Measurements from ENCODE around the gene ZNF343. TPM values are rescaled to one million over a fixed set of nuclear protein-coding genes. Genes with fewer than 3 reads are reported as not detected.

ZNF343 gene
- total RNA-seq, 1 experiment from 2014 or later = 3.4 TPM

DNA sequence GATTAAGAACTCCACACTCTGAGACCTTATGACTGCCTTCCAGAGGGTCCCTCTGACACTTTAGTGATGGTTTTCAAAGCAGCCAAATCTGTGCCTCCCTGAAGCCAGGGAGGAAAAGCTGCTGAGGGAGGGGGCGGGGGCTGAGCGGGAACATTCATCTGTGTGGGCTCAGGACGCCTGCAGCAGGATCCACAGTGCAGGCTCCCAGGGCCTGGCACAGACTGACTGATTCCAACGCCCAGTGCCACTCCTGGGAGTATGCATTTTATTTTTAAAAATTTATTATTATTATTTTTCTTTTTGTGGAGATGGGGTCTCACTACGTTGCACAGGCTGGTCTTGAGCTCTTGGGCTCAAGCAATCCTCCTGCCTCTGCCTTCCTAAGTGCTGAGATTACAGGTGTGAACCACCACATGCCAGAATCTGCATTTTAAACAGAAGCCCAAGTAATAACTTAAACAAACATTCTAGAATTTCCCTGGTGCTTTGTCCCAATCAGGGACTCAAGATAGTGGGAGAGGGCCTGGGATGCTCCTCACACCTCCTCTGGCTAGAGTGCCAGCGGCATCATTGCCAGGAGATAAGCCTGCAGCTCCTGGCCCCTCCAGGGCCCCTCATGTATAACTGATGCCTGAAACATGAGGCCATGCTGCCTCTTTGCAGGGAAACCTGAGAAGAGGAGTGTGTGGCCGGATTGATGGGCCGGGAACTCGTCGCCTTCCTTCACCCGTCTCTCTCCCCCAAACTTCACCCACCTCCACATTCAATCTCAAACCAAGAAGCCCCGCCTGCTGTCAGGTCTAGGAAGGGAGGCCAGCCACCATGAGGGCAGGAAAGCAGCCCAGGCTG, 27.2 kb upstream of the ZNF343 start:
- Histone ChIP-seq H3K9me3 (ENCODE audit: control insufficient read depth, low read depth, low read length) (no peaks in the 10 kb centered on the region), H3K23me2 (ENCODE audit: insufficient read length, low read depth, low read length, poor library complexity, severe bottlenecking) (no peaks in the 10 kb centered on the region), H2BK15ac (ENCODE audit: low read depth, low read length) (no peak overlapping the region), H3K4me2 (ENCODE audit: insufficient read depth, insufficient read length, low read length) (no peak overlapping the region), H4K20me1 (ENCODE audit: control insufficient read depth, insufficient read depth, insufficient read length) (no peaks in the 10 kb centered on the region), H3T11ph (ENCODE audit: low read length) (no peak overlapping the region), H2AK5ac (ENCODE audit: insufficient read length, low read length) (no peak overlapping the region), H2BK12ac (ENCODE audit: insufficient read length, low read depth, low read length) (no peak overlapping the region), H3K27me3 (ENCODE audit: insufficient read depth, low read length) (no peaks in the 10 kb centered on the region), H3K23ac (ENCODE audit: insufficient read length, low read depth, low read length) (no peak overlapping the region), H3K9ac (ENCODE audit: extremely low read depth, insufficient read length, low read length) (no peak overlapping the region), H3K4ac (ENCODE audit: low read depth, low read length) (no peak overlapping the region), H2AFZ (ENCODE audit: low read length) (no peak overlapping the region), H3K56ac (ENCODE audit: insufficient read length, low read depth, low read length) (no peak overlapping the region), H2BK5ac (ENCODE audit: insufficient read length, low read length) (no peak overlapping the region), H3K4me1 (ENCODE audit: insufficient read depth, low read length) (no peaks in the 10 kb centered on the region), H4K91ac (ENCODE audit: insufficient read length, low read depth, low read length) (no peak overlapping the region), H3K79me2 (ENCODE audit: insufficient read depth, low read length) (no peaks in the 10 kb centered on the region), H4K5ac (ENCODE audit: insufficient read length, low read depth, low read length) (no peak overlapping the region), H3K79me1 (ENCODE audit: insufficient read depth, low read depth, low read length, poor library complexity, severe bottlenecking) (no peaks in the 10 kb centered on the region), H4K8ac (replicated peaks; ENCODE audit: insufficient read length, low read depth, low read length) (no peak overlapping the region), H3K18ac (ENCODE audit: insufficient read length, low read depth, low read length) (no peak overlapping the region), H2BK120ac (ENCODE audit: low read depth, low read length, poor library complexity, severe bottlenecking) (no peak overlapping the region), H3K14ac (ENCODE audit: insufficient read depth, low read length) (no peak overlapping the region), H3K27ac (ENCODE audit: insufficient read length, low read depth, low read length) (no peak overlapping the region), H2BK20ac (ENCODE audit: low read depth, low read length, poor library complexity, severe bottlenecking) (no peak overlapping the region)
- DNase-seq = no peak
- H3K27ac Mint-ChIP-seq = no peak overlapping the region
- no peaks in the 10 kb centered on the region for H3K9me3 Mint-ChIP-seq
- no peak overlapping the region for H3K4me3 Mint-ChIP-seq
- H3K27me3 Mint-ChIP-seq (ENCODE audit: low read depth) = peaks cover 79% of the 10 kb centered on the region
- TF ChIP-seq, protein P1, sequence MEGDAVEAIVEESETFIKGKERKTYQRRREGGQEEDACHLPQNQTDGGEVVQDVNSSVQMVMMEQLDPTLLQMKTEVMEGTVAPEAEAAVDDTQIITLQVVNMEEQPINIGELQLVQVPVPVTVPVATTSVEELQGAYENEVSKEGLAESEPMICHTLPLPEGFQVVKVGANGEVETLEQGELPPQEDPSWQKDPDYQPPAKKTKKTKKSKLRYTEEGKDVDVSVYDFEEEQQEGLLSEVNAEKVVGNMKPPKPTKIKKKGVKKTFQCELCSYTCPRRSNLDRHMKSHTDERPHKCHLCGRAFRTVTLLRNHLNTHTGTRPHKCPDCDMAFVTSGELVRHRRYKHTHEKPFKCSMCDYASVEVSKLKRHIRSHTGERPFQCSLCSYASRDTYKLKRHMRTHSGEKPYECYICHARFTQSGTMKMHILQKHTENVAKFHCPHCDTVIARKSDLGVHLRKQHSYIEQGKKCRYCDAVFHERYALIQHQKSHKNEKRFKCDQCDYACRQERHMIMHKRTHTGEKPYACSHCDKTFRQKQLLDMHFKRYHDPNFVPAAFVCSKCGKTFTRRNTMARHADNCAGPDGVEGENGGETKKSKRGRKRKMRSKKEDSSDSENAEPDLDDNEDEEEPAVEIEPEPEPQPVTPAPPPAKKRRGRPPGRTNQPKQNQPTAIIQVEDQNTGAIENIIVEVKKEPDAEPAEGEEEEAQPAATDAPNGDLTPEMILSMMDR (conservative IDR thresholded peaks at IDR 0.05) = no peak
- WGBS (ENCODE audit: extremely low coverage, insufficient read length, low lambda C conversion rate) = no CpG with 5 or more reads among the region's 12 CpGs
- peaks cover 13 to 22% of the 10 kb centered on the region in 2 experiments for H3K4me1 Mint-ChIP-seq
- no peaks in the 10 kb centered on the region for H3K36me3 Mint-ChIP-seq (ENCODE audit: insufficient read depth in 1 of 3, low read depth in 3 of 3)
